ENCODE measurements around the gene SLC6A3. TPM values are rescaled to one million over a fixed set of nuclear protein-coding genes. Genes with fewer than 3 reads are reported as not detected.

SLC6A3 gene
- polyA plus RNA-seq, 1 experiment, result not detected

DNA sequence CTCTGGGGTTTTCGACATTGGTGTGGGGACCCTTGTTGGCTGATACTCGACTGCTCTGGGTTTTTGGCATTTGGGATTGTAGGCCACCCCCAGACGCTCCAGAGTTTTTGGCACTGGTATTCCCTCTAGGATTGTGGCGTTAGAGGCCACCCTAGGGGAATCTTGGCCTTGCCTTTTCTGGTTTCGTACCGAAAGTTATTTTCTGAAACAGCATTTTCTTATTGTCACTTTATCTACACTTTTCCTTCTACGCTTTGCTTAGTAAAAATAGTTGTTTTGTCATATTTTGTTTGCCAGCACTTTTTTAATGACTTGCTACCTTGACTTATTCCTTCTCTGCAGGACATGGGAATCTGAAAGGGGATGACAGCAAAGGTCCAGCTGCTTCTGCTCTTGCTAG is 75.2 kb downstream of the SLC6A3 start:
- Histone ChIP-seq H3K27me3 (ENCODE audit: control insufficient read depth, insufficient read depth, low read length) (peaks cover 10% of the 10 kb centered on the region), H3K4me3 (ENCODE audit: low read depth, low read length) (no peak overlapping the region), H3K9me3 (ENCODE audit: control insufficient read depth, insufficient read depth, low read length) (no peaks in the 10 kb centered on the region), H3K27ac (ENCODE audit: low read depth, low read length) (no peak overlapping the region)
- POLR2A ChIA-PET, result no interaction called here
- TF ChIP-seq, protein P1, sequence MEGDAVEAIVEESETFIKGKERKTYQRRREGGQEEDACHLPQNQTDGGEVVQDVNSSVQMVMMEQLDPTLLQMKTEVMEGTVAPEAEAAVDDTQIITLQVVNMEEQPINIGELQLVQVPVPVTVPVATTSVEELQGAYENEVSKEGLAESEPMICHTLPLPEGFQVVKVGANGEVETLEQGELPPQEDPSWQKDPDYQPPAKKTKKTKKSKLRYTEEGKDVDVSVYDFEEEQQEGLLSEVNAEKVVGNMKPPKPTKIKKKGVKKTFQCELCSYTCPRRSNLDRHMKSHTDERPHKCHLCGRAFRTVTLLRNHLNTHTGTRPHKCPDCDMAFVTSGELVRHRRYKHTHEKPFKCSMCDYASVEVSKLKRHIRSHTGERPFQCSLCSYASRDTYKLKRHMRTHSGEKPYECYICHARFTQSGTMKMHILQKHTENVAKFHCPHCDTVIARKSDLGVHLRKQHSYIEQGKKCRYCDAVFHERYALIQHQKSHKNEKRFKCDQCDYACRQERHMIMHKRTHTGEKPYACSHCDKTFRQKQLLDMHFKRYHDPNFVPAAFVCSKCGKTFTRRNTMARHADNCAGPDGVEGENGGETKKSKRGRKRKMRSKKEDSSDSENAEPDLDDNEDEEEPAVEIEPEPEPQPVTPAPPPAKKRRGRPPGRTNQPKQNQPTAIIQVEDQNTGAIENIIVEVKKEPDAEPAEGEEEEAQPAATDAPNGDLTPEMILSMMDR (IDR thresholded peaks at IDR 0.05; ENCODE audit: low read depth, low read length), result no peak
- no peak for DNase-seq (ENCODE audit: low read depth, low spot score)
- CTCF ChIA-PET, result no interaction called here

DNA sequence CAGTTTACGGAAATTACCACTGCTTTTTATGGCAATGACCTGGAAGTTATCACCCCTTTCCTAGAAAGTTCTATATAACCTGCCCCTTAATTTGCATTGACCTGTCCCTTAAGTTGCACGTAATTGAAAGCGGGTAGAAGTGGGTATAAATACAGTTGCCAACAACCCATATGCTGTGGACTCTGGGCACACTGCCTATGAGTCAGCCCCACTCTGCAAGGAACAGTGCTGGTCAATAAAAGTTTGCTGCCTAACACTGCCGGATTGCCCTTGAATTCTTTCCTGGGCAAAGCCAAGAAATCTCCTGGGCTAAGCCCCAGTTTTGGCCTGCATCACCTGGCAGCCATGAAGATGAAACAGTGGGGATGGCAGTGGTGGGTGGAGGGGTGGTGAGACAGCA is 76.5 kb downstream of the SLC6A3 start:
- ChIA-PET CTCF (no interaction called here), POLR2A (no interaction called here)
- DNase-seq (ENCODE audit: low read depth, low spot score), result no peak
- TF ChIP-seq, protein P1 (IDR thresholded peaks at IDR 0.05; ENCODE audit: low read depth, low read length), result no peak
- Histone ChIP-seq H3K9me3 (ENCODE audit: control insufficient read depth, insufficient read depth, low read length) (no peaks in the 10 kb centered on the region), H3K27ac (ENCODE audit: low read depth, low read length) (no peak overlapping the region), H3K4me3 (ENCODE audit: low read depth, low read length) (no peak overlapping the region), H3K27me3 (ENCODE audit: control insufficient read depth, insufficient read depth, low read length) (peaks cover 5% of the 10 kb centered on the region)

DNA sequence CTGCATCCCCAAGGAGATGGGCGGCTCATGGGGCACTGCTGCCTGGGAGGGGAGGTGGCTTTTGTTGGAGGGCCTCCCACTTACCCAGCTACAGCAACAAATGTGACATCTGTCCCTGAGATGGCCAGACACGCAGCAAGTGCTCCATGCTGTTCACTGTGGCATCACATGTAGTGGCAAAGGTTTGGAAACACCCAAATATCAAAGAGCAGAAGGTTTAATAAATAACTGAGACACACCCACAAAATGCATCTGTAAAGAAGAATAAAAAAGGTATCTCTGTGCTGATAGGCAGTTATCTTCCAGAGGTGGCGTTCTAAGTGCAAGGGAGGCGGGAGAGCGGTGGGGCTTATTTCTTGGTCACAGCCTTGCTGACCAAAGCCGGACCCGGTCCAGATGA is 77.0 kb downstream of the SLC6A3 start:
- TF ChIP-seq, protein P1 (IDR thresholded peaks at IDR 0.05; ENCODE audit: low read depth, low read length), result no peak
- Histone ChIP-seq H3K27me3 (ENCODE audit: control insufficient read depth, insufficient read depth, low read length) (peaks cover 6% of the 10 kb centered on the region), H3K27ac (ENCODE audit: low read depth, low read length) (no peak overlapping the region), H3K4me3 (ENCODE audit: low read depth, low read length) (no peak overlapping the region), H3K9me3 (ENCODE audit: control insufficient read depth, insufficient read depth, low read length) (no peaks in the 10 kb centered on the region)
- DNase-seq (ENCODE audit: low read depth, low spot score), result no peak
- CTCF ChIA-PET, result no interaction called here
- POLR2A ChIA-PET, result no interaction called here

DNA sequence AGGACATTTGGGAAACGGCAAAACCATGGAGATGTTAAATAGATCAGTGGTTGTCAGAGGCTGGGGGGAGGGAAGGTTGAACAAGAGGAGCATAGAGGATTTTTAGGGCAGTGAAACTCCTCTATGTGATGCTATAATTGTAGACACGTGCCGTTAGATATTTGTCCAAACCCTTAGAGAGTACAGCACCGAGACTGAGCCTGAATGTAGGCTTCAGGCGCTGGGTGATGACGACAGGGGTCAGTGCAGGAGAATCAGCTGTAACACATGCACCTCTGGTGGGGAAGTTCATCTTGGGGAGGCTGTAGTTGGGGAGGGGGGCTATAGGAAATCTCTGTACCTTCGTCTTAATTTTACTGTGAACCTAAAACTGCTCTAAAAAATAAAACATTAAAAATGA is 78.1 kb downstream of the SLC6A3 start:
- ChIA-PET POLR2A (no interaction called here), CTCF (no interaction called here)
- Histone ChIP-seq H3K27ac (ENCODE audit: low read depth, low read length) (no peak overlapping the region), H3K4me3 (ENCODE audit: low read depth, low read length) (no peak overlapping the region), H3K27me3 (ENCODE audit: control insufficient read depth, insufficient read depth, low read length) (peaks cover 6% of the 10 kb centered on the region), H3K9me3 (ENCODE audit: control insufficient read depth, insufficient read depth, low read length) (no peaks in the 10 kb centered on the region)
- no peak for DNase-seq (ENCODE audit: low read depth, low spot score)
- TF ChIP-seq, protein P1 (IDR thresholded peaks at IDR 0.05; ENCODE audit: low read depth, low read length), result no peak

DNA sequence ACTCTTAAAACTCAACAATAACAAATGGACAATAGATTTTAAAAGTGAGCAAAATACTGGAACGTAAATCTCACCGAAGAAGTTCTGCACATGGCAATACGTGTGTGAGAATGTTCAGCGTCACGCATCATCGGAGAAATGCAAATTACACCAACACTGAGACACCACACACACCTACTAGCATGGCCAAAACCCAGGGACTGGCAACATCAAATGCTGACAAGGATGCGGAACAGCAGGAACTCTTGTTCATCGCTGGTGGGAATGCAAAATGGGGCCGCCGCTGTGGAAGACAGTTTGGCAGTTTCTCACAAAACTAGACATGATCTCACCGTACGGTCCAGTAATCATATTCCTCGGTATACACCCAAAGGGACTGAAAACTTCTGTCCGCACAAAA is 78.7 kb downstream of the SLC6A3 start:
- H3K27ac ChIP-seq (ENCODE audit: low read depth, low read length), result no peak overlapping the region
- H3K9me3 ChIP-seq (ENCODE audit: control insufficient read depth, insufficient read depth, low read length), result no peaks in the 10 kb centered on the region
- ChIA-PET POLR2A (no interaction called here), CTCF (no interaction called here)
- H3K4me3 ChIP-seq (ENCODE audit: low read depth, low read length), result no peak overlapping the region
- no peak for DNase-seq (ENCODE audit: low read depth, low spot score)
- H3K27me3 ChIP-seq (ENCODE audit: control insufficient read depth, insufficient read depth, low read length), result peaks cover 6% of the 10 kb centered on the region
- TF ChIP-seq, protein P1 (IDR thresholded peaks at IDR 0.05; ENCODE audit: low read depth, low read length), result no peak

Measured in AG04450 (cell line).